ENCODE data around the gene GNLY. TPM values are rescaled to one million over a fixed set of nuclear protein-coding genes. Genes with fewer than 3 reads are reported as not detected.

Gene GNLY
- polyA plus RNA-seq, 1 of the 3 experiments (the other 2 are of a cell fraction): not detected

DNA sequence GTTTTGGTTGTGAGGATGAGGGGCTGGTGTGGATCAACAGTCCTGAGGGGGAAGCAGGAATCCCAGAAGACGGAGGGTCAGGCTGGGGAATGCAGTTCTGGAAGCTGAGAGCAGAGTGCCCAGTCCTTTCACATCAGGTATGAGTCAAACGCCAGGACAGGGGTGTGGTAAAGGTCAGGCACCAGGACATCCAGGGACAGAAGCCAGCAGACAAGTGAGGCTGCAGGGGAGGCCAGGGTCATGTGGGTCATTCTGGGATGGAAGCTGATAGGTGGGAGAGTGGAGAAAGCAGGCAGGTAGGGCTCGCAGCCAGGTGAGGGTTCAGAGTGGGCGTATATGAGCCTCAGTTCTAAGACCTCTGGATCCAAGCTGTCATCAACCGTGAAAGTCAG, 12.8 kb upstream of the GNLY start (continued):
- TF ChIP-seq, protein P1, sequence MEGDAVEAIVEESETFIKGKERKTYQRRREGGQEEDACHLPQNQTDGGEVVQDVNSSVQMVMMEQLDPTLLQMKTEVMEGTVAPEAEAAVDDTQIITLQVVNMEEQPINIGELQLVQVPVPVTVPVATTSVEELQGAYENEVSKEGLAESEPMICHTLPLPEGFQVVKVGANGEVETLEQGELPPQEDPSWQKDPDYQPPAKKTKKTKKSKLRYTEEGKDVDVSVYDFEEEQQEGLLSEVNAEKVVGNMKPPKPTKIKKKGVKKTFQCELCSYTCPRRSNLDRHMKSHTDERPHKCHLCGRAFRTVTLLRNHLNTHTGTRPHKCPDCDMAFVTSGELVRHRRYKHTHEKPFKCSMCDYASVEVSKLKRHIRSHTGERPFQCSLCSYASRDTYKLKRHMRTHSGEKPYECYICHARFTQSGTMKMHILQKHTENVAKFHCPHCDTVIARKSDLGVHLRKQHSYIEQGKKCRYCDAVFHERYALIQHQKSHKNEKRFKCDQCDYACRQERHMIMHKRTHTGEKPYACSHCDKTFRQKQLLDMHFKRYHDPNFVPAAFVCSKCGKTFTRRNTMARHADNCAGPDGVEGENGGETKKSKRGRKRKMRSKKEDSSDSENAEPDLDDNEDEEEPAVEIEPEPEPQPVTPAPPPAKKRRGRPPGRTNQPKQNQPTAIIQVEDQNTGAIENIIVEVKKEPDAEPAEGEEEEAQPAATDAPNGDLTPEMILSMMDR (IDR thresholded peaks at IDR 0.05): no peak

DNA sequence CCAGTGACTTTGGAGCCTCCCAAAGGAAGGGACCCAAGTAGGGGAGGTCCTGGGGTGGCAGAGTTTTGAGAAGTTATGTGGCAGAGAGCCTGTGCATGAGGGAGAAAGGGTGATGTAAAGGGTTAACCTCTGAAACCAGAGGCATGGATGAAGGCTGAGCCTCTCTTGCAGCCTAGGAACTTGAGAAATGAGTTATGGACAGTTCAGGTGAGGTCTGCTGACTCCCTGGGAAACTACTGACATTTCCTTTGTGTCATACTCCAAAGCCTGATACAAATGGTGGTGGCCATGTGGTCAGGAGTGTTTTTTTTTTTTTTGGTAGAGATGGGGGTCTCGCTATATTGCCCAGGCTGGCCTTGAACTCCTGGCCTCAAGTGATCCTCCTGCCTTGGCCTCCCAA, 12.4 kb upstream of the GNLY start:
- no peak for DNase-seq
- Histone ChIP-seq H3F3A (replicated peaks; ENCODE audit: insufficient read depth) (peaks cover 3% of the 10 kb centered on the region), H3K4me3 (ENCODE audit: low read depth in 2 of 2, low read length in 1 of 2) (no peak overlapping the region), H3K27ac (ENCODE audit: low read depth in 2 of 2, low read length in 1 of 2) (no peak overlapping the region), H3K27me3 (ENCODE audit: insufficient read depth) (no peaks in the 10 kb centered on the region), H3K9me2 (no peaks in the 10 kb centered on the region), H3K36me3 (replicated peaks in 1 of 2; ENCODE audit: control insufficient read depth in 1 of 2, insufficient read depth in 2 of 2, low read length in 1 of 2) (no peaks in the 10 kb centered on the region), H2AFZ (ENCODE audit: low read depth) (no peak overlapping the region), H3K9ac (no peak overlapping the region), H3K9me3 (no peaks in the 10 kb centered on the region), H3K4me2 (no peak overlapping the region), H3K79me2 (ENCODE audit: insufficient read depth) (no peaks in the 10 kb centered on the region), H3K4me1 (ENCODE audit: control insufficient read depth in 1 of 2, insufficient read depth in 2 of 2, low read depth in 1 of 2, low read length in 1 of 2) (peaks cover 0 to 7% of the 10 kb centered on the region in 2 experiments; a peak in 1 of 4 replicates), H4K20me1 (ENCODE audit: insufficient read depth) (no peaks in the 10 kb centered on the region)
- WGBS (ENCODE audit: low lambda C conversion rate): 100% methylated on average over 1 of the region's 1 CpG
- ChIA-PET CTCF (interaction anchor here (4.0 to 4.6 kb wide), 2 partner anchors 24 to 44 kb away, joined by 20 to 63 read pairs; no protein-coding TSS in a partner anchor), POLR2A (interaction anchor here (1.3 kb wide), 1 partner anchor 70 kb away, joined by 3 read pairs; the partner anchor contains the start of gene C2orf68)
- TF ChIP-seq SIN3A (IDR thresholded peaks at IDR 0.05; ENCODE audit: borderline replicate concordance, low read depth, low read length) (no peak), CHD2 (IDR thresholded peaks at IDR 0.05; ENCODE audit: low read length, partially characterized antibody) (no peak), RCOR1 (IDR thresholded peaks at IDR 0.05; ENCODE audit: low read length) (no peak), TEAD4 (IDR thresholded peaks at IDR 0.05; ENCODE audit: borderline replicate concordance, insufficient read depth) (no peak), YY1 (IDR thresholded peaks at IDR 0.05; ENCODE audit: low read depth) (no peak), FOXJ3 (CRISPR knock-in tag; IDR thresholded peaks at IDR 0.05) (no peak), TCF12 (IDR thresholded peaks at IDR 0.05) (no peak), FOSL2 (IDR thresholded peaks at IDR 0.05; ENCODE audit: borderline replicate concordance, low read depth) (no peak), RXRA (IDR thresholded peaks at IDR 0.05; ENCODE audit: borderline replicate concordance, low read depth) (no peak), EZH2phosphoT487 (IDR thresholded peaks at IDR 0.05; ENCODE audit: borderline replicate concordance, low read depth) (no peak), SMC3 (IDR thresholded peaks at IDR 0.05; ENCODE audit: low read depth, low read length) (no peak), MXI1 (IDR thresholded peaks at IDR 0.05; ENCODE audit: low read depth, low read length) (no peak), TAF1 (IDR thresholded peaks at IDR 0.05; ENCODE audit: borderline replicate concordance, low read depth, low read length) (no peak), GABPA (IDR thresholded peaks at IDR 0.05; ENCODE audit: low read depth) (no peak), MEF2A (IDR thresholded peaks at IDR 0.05; ENCODE audit: borderline replicate concordance, low read depth) (no peak)
- TF ChIP-seq, protein P2, sequence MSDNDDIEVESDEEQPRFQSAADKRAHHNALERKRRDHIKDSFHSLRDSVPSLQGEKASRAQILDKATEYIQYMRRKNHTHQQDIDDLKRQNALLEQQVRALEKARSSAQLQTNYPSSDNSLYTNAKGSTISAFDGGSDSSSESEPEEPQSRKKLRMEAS (IDR thresholded peaks at IDR 0.05; ENCODE audit: low read depth): no peak
- TF ChIP-seq, protein P3, sequence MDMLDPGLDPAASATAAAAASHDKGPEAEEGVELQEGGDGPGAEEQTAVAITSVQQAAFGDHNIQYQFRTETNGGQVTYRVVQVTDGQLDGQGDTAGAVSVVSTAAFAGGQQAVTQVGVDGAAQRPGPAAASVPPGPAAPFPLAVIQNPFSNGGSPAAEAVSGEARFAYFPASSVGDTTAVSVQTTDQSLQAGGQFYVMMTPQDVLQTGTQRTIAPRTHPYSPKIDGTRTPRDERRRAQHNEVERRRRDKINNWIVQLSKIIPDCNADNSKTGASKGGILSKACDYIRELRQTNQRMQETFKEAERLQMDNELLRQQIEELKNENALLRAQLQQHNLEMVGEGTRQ (IDR thresholded peaks at IDR 0.05; ENCODE audit: borderline replicate concordance, low read depth, low read length): no peak
- TF ChIP-seq, protein P4, sequence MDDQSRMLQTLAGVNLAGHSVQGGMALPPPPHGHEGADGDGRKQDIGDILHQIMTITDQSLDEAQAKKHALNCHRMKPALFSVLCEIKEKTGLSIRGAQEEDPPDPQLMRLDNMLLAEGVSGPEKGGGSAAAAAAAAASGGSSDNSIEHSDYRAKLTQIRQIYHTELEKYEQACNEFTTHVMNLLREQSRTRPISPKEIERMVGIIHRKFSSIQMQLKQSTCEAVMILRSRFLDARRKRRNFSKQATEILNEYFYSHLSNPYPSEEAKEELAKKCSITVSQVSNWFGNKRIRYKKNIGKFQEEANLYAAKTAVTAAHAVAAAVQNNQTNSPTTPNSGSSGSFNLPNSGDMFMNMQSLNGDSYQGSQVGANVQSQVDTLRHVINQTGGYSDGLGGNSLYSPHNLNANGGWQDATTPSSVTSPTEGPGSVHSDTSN (IDR thresholded peaks at IDR 0.05): no peak
- TF ChIP-seq, protein P5, sequence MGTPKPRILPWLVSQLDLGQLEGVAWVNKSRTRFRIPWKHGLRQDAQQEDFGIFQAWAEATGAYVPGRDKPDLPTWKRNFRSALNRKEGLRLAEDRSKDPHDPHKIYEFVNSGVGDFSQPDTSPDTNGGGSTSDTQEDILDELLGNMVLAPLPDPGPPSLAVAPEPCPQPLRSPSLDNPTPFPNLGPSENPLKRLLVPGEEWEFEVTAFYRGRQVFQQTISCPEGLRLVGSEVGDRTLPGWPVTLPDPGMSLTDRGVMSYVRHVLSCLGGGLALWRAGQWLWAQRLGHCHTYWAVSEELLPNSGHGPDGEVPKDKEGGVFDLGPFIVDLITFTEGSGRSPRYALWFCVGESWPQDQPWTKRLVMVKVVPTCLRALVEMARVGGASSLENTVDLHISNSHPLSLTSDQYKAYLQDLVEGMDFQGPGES (IDR thresholded peaks at IDR 0.05; ENCODE audit: low read depth, low read length): no peak
